H9 (cell line): ENCODE results near the gene GHR. TPM values are rescaled to one million over a fixed set of nuclear protein-coding genes. Genes with fewer than 3 reads are reported as not detected.

Source experiments
- DNase-seq: peaks from one replicate; pipeline ENCODE4 v3.0.0-alpha.2; 2017
- H2AFZ ChIP-seq: one replicate; pipeline ENCODE4 v1.6.1; 2013; ENCODE audit warnings: mild to moderate bottlenecking, low read length, control low read depth, moderate library complexity
- H2AK5ac ChIP-seq: 2 replicates; pipeline ENCODE4 v1.6.1; 2013; ENCODE audit warnings: low read length, control low read depth, mixed read lengths; ENCODE audit not compliant: insufficient read length
- H2BK120ac ChIP-seq: one replicate; pipeline ENCODE4 v1.6.1; 2013; ENCODE audit warnings: low read depth, mild to moderate bottlenecking, low read length, control low read depth, inconsistent platforms; ENCODE audit not compliant: poor library complexity, severe bottlenecking
- H2BK12ac ChIP-seq: 2 replicates; pipeline ENCODE4 v1.6.1; 2013; ENCODE audit warnings: low read length, control low read depth, mixed read lengths, low read depth; ENCODE audit not compliant: insufficient read length
- H2BK15ac ChIP-seq: 2 replicates; pipeline ENCODE4 v1.6.1; 2013; ENCODE audit warnings: low read depth, low read length, control low read depth
- H2BK20ac ChIP-seq: one replicate; pipeline ENCODE4 v1.6.1; 2013; ENCODE audit warnings: low read depth, mild to moderate bottlenecking, low read length, control low read depth, inconsistent platforms; ENCODE audit not compliant: poor library complexity, severe bottlenecking
- H2BK5ac ChIP-seq: 2 replicates; pipeline ENCODE4 v1.6.1; 2013; ENCODE audit warnings: low read length, control low read depth, mixed read lengths; ENCODE audit not compliant: insufficient read length
- H3K14ac ChIP-seq: 2 replicates; pipeline ENCODE4 v1.6.1; 2013; ENCODE audit warnings: low read length, control low read depth; ENCODE audit not compliant: insufficient read depth
- H3K18ac ChIP-seq: 2 replicates; pipeline ENCODE4 v1.6.1; 2013; ENCODE audit warnings: low read depth, mild to moderate bottlenecking, mixed read lengths, low read length, control low read depth; ENCODE audit not compliant: insufficient read length
- H3K23ac ChIP-seq: 2 replicates; pipeline ENCODE4 v1.6.1; 2013; ENCODE audit warnings: low read length, control low read depth, mixed read lengths, low read depth; ENCODE audit not compliant: insufficient read length
- H3K23me2 ChIP-seq: 2 replicates; pipeline ENCODE4 v1.6.1; 2013; ENCODE audit warnings: low read depth, mild to moderate bottlenecking, mixed read lengths, low read length, control low read depth; ENCODE audit not compliant: insufficient read length, poor library complexity, severe bottlenecking
- H3K27ac ChIP-seq: 2 replicates; pipeline ENCODE4 v1.5.1; 2013; ENCODE audit warnings: low read length, control low read depth, mixed read lengths, low read depth; ENCODE audit not compliant: insufficient read length
- H3K27me3 ChIP-seq: 2 replicates; pipeline ENCODE4 v1.6.1; 2013; ENCODE audit warnings: low read length, control low read depth, inconsistent platforms; ENCODE audit not compliant: insufficient read depth
- H3K4ac ChIP-seq: 2 replicates; pipeline ENCODE4 v1.6.1; 2013; ENCODE audit warnings: low read depth, mild to moderate bottlenecking, control low read depth, inconsistent platforms, low read length, moderate library complexity
- H3K4me1 ChIP-seq: 2 replicates; pipeline ENCODE4 v1.6.1; 2013; ENCODE audit warnings: low read length, control low read depth, inconsistent platforms; ENCODE audit not compliant: insufficient read depth
- H3K4me2 ChIP-seq: 2 replicates; pipeline ENCODE4 v1.6.1; 2013; ENCODE audit warnings: low read length, control low read depth, mixed read lengths; ENCODE audit not compliant: insufficient read length, insufficient read depth
- H3K56ac ChIP-seq: 2 replicates; pipeline ENCODE4 v1.6.1; 2013; ENCODE audit warnings: low read depth, mild to moderate bottlenecking, mixed read lengths, low read length, control low read depth; ENCODE audit not compliant: insufficient read length
- H3K79me1 ChIP-seq: 2 replicates; pipeline ENCODE4 v1.6.1; 2013; ENCODE audit warnings: low read depth, mild to moderate bottlenecking, moderate library complexity, low read length, control low read depth, inconsistent platforms; ENCODE audit not compliant: insufficient read depth, poor library complexity, severe bottlenecking
- H3K79me2 ChIP-seq: 2 replicates; pipeline ENCODE4 v1.6.1; 2013; ENCODE audit warnings: low read length, control low read depth, inconsistent platforms; ENCODE audit not compliant: insufficient read depth
- H3K9ac ChIP-seq: 2 replicates; pipeline ENCODE4 v1.6.1; 2013; ENCODE audit warnings: low read length, control low read depth, mixed read lengths; ENCODE audit not compliant: insufficient read length; ENCODE audit errors: extremely low read depth
- H3K9me3 ChIP-seq: one replicate; pipeline ENCODE4 v1.6.1; 2013; ENCODE audit warnings: low read depth, low read length, inconsistent platforms; ENCODE audit not compliant: control insufficient read depth
- H3T11ph ChIP-seq: one replicate; pipeline ENCODE4 v1.6.1; 2013; ENCODE audit warnings: mild to moderate bottlenecking, low read length, control low read depth, inconsistent platforms
- H4K20me1 ChIP-seq: one replicate; pipeline ENCODE4 v1.6.1; 2013; ENCODE audit not compliant: control insufficient read depth, insufficient read length, insufficient read depth
- H4K5ac ChIP-seq: 2 replicates; pipeline ENCODE4 v1.6.1; 2013; ENCODE audit warnings: low read depth, mild to moderate bottlenecking, mixed read lengths, low read length, control low read depth; ENCODE audit not compliant: insufficient read length
- H4K8ac ChIP-seq: replicated peaks from 2 replicates; pipeline ENCODE4 v1.6.1; 2013; ENCODE audit warnings: low read length, control low read depth, mixed read lengths, low read depth; ENCODE audit not compliant: insufficient read length
- H4K91ac ChIP-seq: 2 replicates; pipeline ENCODE4 v1.6.1; 2013; ENCODE audit warnings: low read depth, mild to moderate bottlenecking, moderate library complexity, mixed read lengths, low read length, control low read depth; ENCODE audit not compliant: insufficient read length
- H3K27ac Mint-ChIP-seq, 3 experiments: 2 replicates in 2 of 3; 3 replicates in 1 of 3; pipeline ENCODE4 v1.8.0; 2020 to 2021; ENCODE audit warnings: mixed read lengths in 3 of 3, mild to moderate bottlenecking in 1 of 3, moderate library complexity in 1 of 3
- H3K27me3 Mint-ChIP-seq: 2 replicates; pipeline ENCODE4 v1.8.0; 2021; ENCODE audit warnings: low read depth, mild to moderate bottlenecking, moderate library complexity, mixed read lengths
- H3K36me3 Mint-ChIP-seq, 3 experiments: 2 replicates in 2 of 3; 3 replicates in 1 of 3; pipeline ENCODE4 v1.8.0; 2020 to 2021; ENCODE audit warnings: low read depth in 3 of 3, mixed read lengths in 3 of 3; ENCODE audit not compliant: insufficient read depth in 1 of 3
- H3K4me1 Mint-ChIP-seq, 2 experiments: 2 replicates each; pipeline ENCODE4 v1.8.0; 2020; ENCODE audit warnings: mixed read lengths in 2 of 2
- H3K4me3 Mint-ChIP-seq, 2 experiments: 2 replicates in 1 of 2; 3 replicates in 1 of 2; pipeline ENCODE4 v1.8.0; 2020 to 2021; ENCODE audit warnings: mild to moderate bottlenecking in 2 of 2, mixed read lengths in 2 of 2, moderate library complexity in 1 of 2
- H3K9me3 Mint-ChIP-seq, 2 experiments: 2 replicates in 1 of 2; 3 replicates in 1 of 2; pipeline ENCODE4 v1.8.0; 2020; ENCODE audit warnings: mild to moderate bottlenecking in 2 of 2, mixed read lengths in 2 of 2, moderate library complexity in 1 of 2
- CTCF ChIP-seq: fragments of 200-600 bp; sonication (generic); conservative IDR thresholded peaks from 3 replicates; pipeline ENCODE4 v1.8.0; 2021; ENCODE audit warnings: antibody characterized with exemption, mild to moderate bottlenecking
- WGBS: extraction: QIAGEN DNeasy Blood & Tissue Kit; methylation state at CpG from one replicate; pipeline ENCODE4 v1.1.7; 2013; ENCODE audit warnings: missing lambda C conversion rate, low lambda C conversion rate, mixed read lengths; ENCODE audit not compliant: insufficient read length; ENCODE audit errors: extremely low coverage; 5-methylcytosine and 5-hydroxymethylcytosine counted together
- total RNA-seq: library from RNA; stranded (reverse); gene quantifications from 2 replicates; pipeline ENCODE4 v1.2.1, GENCODE V29; 2021

GHR gene
- total RNA-seq, 1 experiment from 2014 or later = 0.20 TPM

DNA sequence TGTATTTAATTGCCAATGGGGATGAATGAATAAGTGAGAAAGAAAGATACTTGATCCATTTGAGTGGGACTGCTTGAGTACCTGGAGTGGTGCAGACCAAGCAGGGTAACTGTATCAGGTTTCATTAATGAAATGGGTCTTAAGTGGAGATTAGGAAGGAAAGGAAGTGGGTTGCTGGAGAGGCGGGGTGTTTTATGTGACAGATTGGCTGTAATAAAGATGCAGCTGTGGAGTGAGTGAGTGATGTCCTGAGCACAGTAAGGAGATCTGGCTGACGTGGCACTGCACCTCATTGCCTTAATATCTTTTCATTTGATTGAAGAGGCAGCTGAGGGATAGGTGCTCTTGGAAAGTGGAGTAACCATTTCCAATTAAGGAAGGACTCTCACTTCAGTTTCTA lies 172.4 kb downstream of the GHR start:
- Mint-ChIP-seq H3K27me3 (no peaks in the 10 kb centered on the region), H3K36me3 (no peaks in the 10 kb centered on the region), H3K4me3 (no peak overlapping the region), H3K4me1 (peaks cover 0 to 3% of the 10 kb centered on the region in 2 experiments; a peak in 1 of 4 replicates), H3K9me3 (no peaks in the 10 kb centered on the region), H3K27ac (no peak overlapping the region)
- no peak for TF ChIP-seq CTCF
- Histone ChIP-seq H3K27ac (no peak overlapping the region), H3K4me2 (no peak overlapping the region), H3K56ac (no peak overlapping the region), H3K4ac (no peak overlapping the region), H3K9me3 (no peaks in the 10 kb centered on the region), H4K5ac (no peak overlapping the region), H3K79me1 (no peaks in the 10 kb centered on the region), H3K4me1 (no peaks in the 10 kb centered on the region; the same call in 1 of the 2 replicates), H3K23ac (no peak overlapping the region), H3K18ac (no peak overlapping the region), H4K8ac (no peak overlapping the region), H2BK120ac (no peak overlapping the region), H3K23me2 (no peaks in the 10 kb centered on the region), H2BK20ac (no peak overlapping the region), H2AK5ac (no peak overlapping the region), H2BK15ac (no peak overlapping the region), H3K14ac (no peak overlapping the region), H3K9ac (no peak overlapping the region), H2BK12ac (no peak overlapping the region), H2AFZ (no peak overlapping the region), H3K27me3 (no peaks in the 10 kb centered on the region), H4K20me1 (no peaks in the 10 kb centered on the region), H2BK5ac (no peak overlapping the region), H3T11ph (no peak overlapping the region), H3K79me2 (no peaks in the 10 kb centered on the region), H4K91ac (no peak overlapping the region)
- no peak for DNase-seq
- no CpG with 5 or more reads among the region's 2 CpGs for WGBS
